HEK293 (cell line): Measurements from ENCODE around the gene IL10RA.
"Not testable (repeated sequence)": the region's sequence is repeated elsewhere in the genome, so short reads cannot be mapped to it uniquely, and the experiment has no call there.

ENCODE experiments used
- CTCF ChIP-seq: fragments of 450-650 bp; formaldehyde crosslinking; IDR thresholded peaks from 2 replicates; pipeline ENCODE4 v1.5.1; 2016; ENCODE audit warnings: missing biosample characterization, missing genetic modification characterization
- SCRT2 ChIP-seq: fragments of 450-650 bp; formaldehyde crosslinking; IDR thresholded peaks from 2 replicates; pipeline ENCODE4 v1.5.1; 2016; ENCODE audit warnings: missing biosample characterization, missing genetic modification characterization
- ZNF138 ChIP-seq: fragments of 450-650 bp; formaldehyde crosslinking; IDR thresholded peaks from 2 replicates; pipeline ENCODE4 v1.5.1; 2016; ENCODE audit warnings: missing biosample characterization, missing genetic modification characterization, borderline replicate concordance
- ZNF639 ChIP-seq: fragments of 450-650 bp; formaldehyde crosslinking; IDR thresholded peaks from 2 replicates; pipeline ENCODE4 v1.5.1; 2016; ENCODE audit warnings: missing biosample characterization, missing genetic modification characterization
- ZSCAN18 ChIP-seq: fragments of 450-650 bp; formaldehyde crosslinking; IDR thresholded peaks from 2 replicates; pipeline ENCODE4 v1.5.1; 2016; ENCODE audit warnings: missing biosample characterization, missing genetic modification characterization

- TF ChIP-seq CTCF (tag by site-specific recombination); ZNF639 (tag by site-specific recombination); ZSCAN18; ZNF138 (tag by site-specific recombination); SCRT2 (tag by site-specific recombination): not testable (repeated sequence)
These were observed 37.7 kb upstream of the IL10RA start for GRCh38 chr11:117948466-117948865.
